Loucy (cell line): ENCODE results near the gene ATP6V1G2.

ENCODE experiments used
- H2AFZ ChIP-seq: fragments of 200-600 bp; sonication (generic); 2 replicates; pipeline ENCODE4 v1.6.0; 2016; ENCODE audit warnings: antibody characterized with exemption, mild to moderate bottlenecking, low read length, moderate library complexity
- H3F3A ChIP-seq: fragments of 200-600 bp; 2 replicates; pipeline ENCODE4 v1.6.0; 2016; ENCODE audit warnings: antibody characterized with exemption, low read depth, mild to moderate bottlenecking
- H3K27me3 ChIP-seq: fragments of 200-600 bp; sonication (generic); 2 replicates; pipeline ENCODE4 v1.6.1; 2014; ENCODE audit warnings: low read length, mild to moderate bottlenecking; ENCODE audit not compliant: insufficient read depth, poor library complexity, severe bottlenecking
- H3K36me3 ChIP-seq: fragments of 200-600 bp; sonication (generic); 2 replicates; pipeline ENCODE4 v1.6.1; 2016; ENCODE audit warnings: low read length; ENCODE audit not compliant: insufficient read depth
- H3K4me1 ChIP-seq: fragments of 200-600 bp; sonication (generic); 2 replicates; pipeline ENCODE4 v1.5.1; 2014; ENCODE audit warnings: low read length, mild to moderate bottlenecking; ENCODE audit not compliant: insufficient read depth, poor library complexity, severe bottlenecking
- H3K4me2 ChIP-seq: fragments of 200-600 bp; sonication (generic); 2 replicates; pipeline ENCODE4 v1.6.0; 2014; ENCODE audit warnings: antibody characterized with exemption, low read length, low read depth, mild to moderate bottlenecking; ENCODE audit not compliant: poor library complexity, severe bottlenecking
- H3K4me3 ChIP-seq: fragments of 200-600 bp; sonication (generic); 2 replicates; pipeline ENCODE4 v1.5.1; 2014; ENCODE audit warnings: low read length, mild to moderate bottlenecking, mixed read lengths; ENCODE audit not compliant: poor library complexity, severe bottlenecking
- H3K79me2 ChIP-seq: fragments of 200-600 bp; sonication (generic); 2 replicates; pipeline ENCODE4 v1.6.1; 2014; ENCODE audit warnings: low read length; ENCODE audit not compliant: insufficient read depth
- H3K9ac ChIP-seq: fragments of 200-600 bp; sonication (generic); 2 replicates; pipeline ENCODE4 v1.6.0; 2014; ENCODE audit warnings: mild to moderate bottlenecking, low read depth, low read length, moderate library complexity; ENCODE audit not compliant: poor library complexity, severe bottlenecking
- H3K9me2 ChIP-seq: fragments of 200-600 bp; sonication (generic); replicated peaks from 2 replicates; pipeline ENCODE4 v1.6.1; 2016; ENCODE audit warnings: low read depth, low read length, mixed read lengths
- H3K9me3 ChIP-seq: fragments of 200-600 bp; sonication (generic); 2 replicates; pipeline ENCODE4 v1.6.1; 2014; ENCODE audit warnings: mild to moderate bottlenecking, antibody characterized with exemption, low read length, low read depth; ENCODE audit not compliant: insufficient read depth
- H4K20me1 ChIP-seq: fragments of 200-600 bp; sonication (generic); 2 replicates; pipeline ENCODE4 v1.6.0; 2014; ENCODE audit warnings: antibody characterized with exemption, low read length, mild to moderate bottlenecking; ENCODE audit not compliant: insufficient read depth, poor library complexity, severe bottlenecking
- CTCF ChIP-seq: fragments of 200-600 bp; sonication (generic); conservative IDR thresholded peaks from 2 replicates; pipeline ENCODE4 v1.5.1; 2014; ENCODE audit warnings: mild to moderate bottlenecking, antibody characterized with exemption, low read length
- EZH2phosphoT487 ChIP-seq: fragments of 200-600 bp; IDR thresholded peaks from 2 replicates; pipeline ENCODE4 v1.6.1; 2018; ENCODE audit warnings: antibody characterized with exemption, mild to moderate bottlenecking, moderate library complexity, borderline replicate concordance

ATP6V1G2 gene

GRCh38 chr6:31529329-31530150, 16.9 kb downstream of the ATP6V1G2 start:
- peaks cover 57% of the 10 kb centered on the region for H3K36me3 ChIP-seq
- H3K4me3 ChIP-seq = no peak overlapping the region
- H3K9me2 ChIP-seq = no peaks in the 10 kb centered on the region
- peaks cover 2% of the 10 kb centered on the region; the same call in 1 of the 2 replicates for H3F3A ChIP-seq
- TF ChIP-seq EZH2phosphoT487 (no peak), CTCF (no peak)
- H3K4me1 ChIP-seq = peaks cover 17% of the 10 kb centered on the region
- H3K79me2 ChIP-seq = peaks cover 40% of the 10 kb centered on the region
- H3K9ac ChIP-seq = no peak overlapping the region
- H4K20me1 ChIP-seq = peaks cover 52% of the 10 kb centered on the region
- H2AFZ ChIP-seq = no peak overlapping the region
- H3K9me3 ChIP-seq = no peaks in the 10 kb centered on the region
- H3K4me2 ChIP-seq = no peak overlapping the region
- H3K27me3 ChIP-seq = no peaks in the 10 kb centered on the region

DNA sequence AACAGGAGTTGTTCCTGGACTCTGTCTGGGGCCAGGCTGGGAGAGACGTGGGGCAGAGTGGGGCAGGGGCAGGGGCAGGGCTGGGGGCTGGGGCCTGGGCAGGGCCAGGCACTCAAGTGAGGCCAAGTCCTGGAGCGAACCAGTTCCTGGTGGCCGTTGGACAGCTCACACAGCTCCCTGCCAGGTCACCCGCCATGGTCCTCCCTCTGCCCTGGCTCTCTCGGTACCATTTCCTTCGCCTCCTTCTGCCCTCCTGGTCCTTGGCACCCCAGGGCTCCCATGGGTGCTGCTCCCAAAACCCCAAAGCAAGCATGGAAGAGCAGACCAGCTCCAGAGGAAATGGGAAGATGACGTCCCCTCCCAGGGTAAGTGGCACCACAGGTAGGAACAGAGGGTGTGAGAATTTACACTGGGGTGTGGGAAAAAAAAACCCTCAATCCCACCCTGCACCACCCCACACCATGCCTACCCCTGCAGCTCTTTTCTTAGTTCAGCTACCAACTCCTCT, 17.5 kb downstream of the ATP6V1G2 start, which contains the start of gene MCCD1:
Gene MCCD1 (plus strand): TSS at position 142 of the 508 bp plus-strand sequence. CDS start 53 bp downstream, at position 195.
- peaks cover 2% of the 10 kb centered on the region; the same call in 1 of the 2 replicates for H3F3A ChIP-seq
- TF ChIP-seq CTCF = no peak
- TF ChIP-seq EZH2phosphoT487 = no peak
- H3K9me2 ChIP-seq = no peaks in the 10 kb centered on the region
- no peak within 1 kb of the TSS for H3K4me2 ChIP-seq
- peaks cover 34% of the 10 kb centered on the region for H3K79me2 ChIP-seq
- no peaks in the 10 kb centered on the region for H3K27me3 ChIP-seq
- peaks cover 50% of the 10 kb centered on the region for H3K36me3 ChIP-seq
- H3K4me1 ChIP-seq = peaks cover 11% of the 10 kb centered on the region
- no peak within 1 kb of the TSS for H3K9ac ChIP-seq
- H2AFZ ChIP-seq = no peak within 1 kb of the TSS
- H4K20me1 ChIP-seq = peaks cover 45% of the 10 kb centered on the region
- no peaks in the 10 kb centered on the region for H3K9me3 ChIP-seq
- H3K4me3 ChIP-seq = no peak within 1 kb of the TSS

- Histone ChIP-seq H4K20me1 (peaks cover 40% of the 10 kb centered on the region), H3K4me1 (peaks cover 5% of the 10 kb centered on the region), H3K27me3 (no peaks in the 10 kb centered on the region), H3F3A (peaks cover 2% of the 10 kb centered on the region; the same call in 1 of the 2 replicates), H3K9ac (no peak overlapping the region), H2AFZ (no peak overlapping the region), H3K9me2 (no peaks in the 10 kb centered on the region), H3K4me3 (no peak overlapping the region), H3K36me3 (peaks cover 45% of the 10 kb centered on the region), H3K4me2 (no peak overlapping the region), H3K9me3 (no peaks in the 10 kb centered on the region), H3K79me2 (peaks cover 28% of the 10 kb centered on the region)
- TF ChIP-seq EZH2phosphoT487 (no peak), CTCF (no peak)
Measured at GRCh38 chr6:31528307-31528777, 18.1 kb downstream of the ATP6V1G2 start.
